KOPT-K1 (cell line): ENCODE results near the gene LANCL2.
"Not testable (repeated sequence)": the region's sequence is repeated elsewhere in the genome, so short reads cannot be mapped to it uniquely, and the experiment has no call there.

Experiments
- H3K27ac ChIP-seq: fragments of 200-600 bp; sonication (generic); 2 replicates; pipeline ENCODE4 v1.5.1; 2016; ENCODE audit warnings: antibody characterized with exemption, mild to moderate bottlenecking, low read depth, low read length; ENCODE audit not compliant: poor library complexity, severe bottlenecking
- H3K36me3 ChIP-seq: fragments of 200-600 bp; sonication (generic); 2 replicates; pipeline ENCODE4 v1.5.1; 2017; ENCODE audit warnings: antibody characterized with exemption, mild to moderate bottlenecking, low read length, moderate library complexity; ENCODE audit not compliant: insufficient read depth
- H3K9me3 ChIP-seq: fragments of 200-600 bp; sonication (generic); 2 replicates; pipeline ENCODE4 v1.5.1; 2017; ENCODE audit warnings: antibody characterized with exemption, low read length, mild to moderate bottlenecking; ENCODE audit not compliant: insufficient read depth, poor library complexity, severe bottlenecking

Gene LANCL2

DNA sequence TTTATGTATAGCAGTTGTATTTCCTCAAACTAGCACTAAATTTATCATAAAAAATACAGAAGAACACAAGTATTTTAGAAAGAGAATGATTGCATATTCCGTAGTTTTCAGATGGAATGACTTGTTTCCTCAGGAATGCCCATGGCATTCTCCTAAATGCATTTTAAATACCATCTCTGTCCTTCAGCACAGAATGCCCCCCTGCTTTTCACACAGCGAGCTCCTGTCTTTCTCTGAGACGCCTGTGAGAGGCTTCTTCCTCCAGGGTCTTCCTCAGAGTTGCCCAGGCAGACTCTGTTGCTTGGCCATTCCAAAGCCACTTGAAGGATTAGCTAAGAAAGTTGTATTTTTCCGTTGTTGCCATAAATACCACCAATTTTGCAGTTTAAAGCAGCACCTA is 10.1 kb downstream of the LANCL2 start:
- Histone ChIP-seq H3K27ac (no peak overlapping the region), H3K36me3 (no peaks in the 10 kb centered on the region), H3K9me3 (no peaks in the 10 kb centered on the region)

DNA sequence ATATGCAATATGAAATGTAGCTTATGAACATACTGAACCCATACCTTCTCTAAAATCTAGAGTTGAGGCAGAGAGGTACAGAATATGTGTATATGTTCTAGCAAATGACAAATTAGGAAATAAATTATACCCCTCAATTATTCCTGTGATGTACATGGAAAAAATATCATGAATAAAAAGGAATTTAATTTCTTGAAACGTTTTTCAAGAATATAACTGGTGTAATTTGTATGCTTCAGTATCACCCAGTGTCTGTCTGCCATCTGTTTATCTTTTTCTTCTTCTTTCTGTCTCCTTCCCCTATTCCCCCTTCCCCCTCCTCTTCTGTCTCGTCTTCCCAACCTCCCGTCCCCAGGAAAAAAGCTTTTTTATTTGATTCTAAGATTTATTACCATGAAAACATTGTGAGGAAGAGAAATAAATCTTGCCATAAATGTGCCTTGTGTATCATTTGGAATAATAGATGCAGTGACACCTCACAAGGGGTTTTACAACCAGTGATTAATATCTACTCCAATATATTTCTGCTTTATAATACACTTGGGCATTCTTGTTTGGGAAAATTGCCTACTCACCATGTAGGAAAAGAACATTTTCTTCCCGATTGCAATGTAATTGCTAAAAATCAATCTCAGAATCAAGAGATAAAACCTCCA is 12.2 kb downstream of the LANCL2 start:
- no peak overlapping the region for H3K27ac ChIP-seq
- no peaks in the 10 kb centered on the region for H3K36me3 ChIP-seq
- peaks cover 5% of the 10 kb centered on the region for H3K9me3 ChIP-seq

DNA sequence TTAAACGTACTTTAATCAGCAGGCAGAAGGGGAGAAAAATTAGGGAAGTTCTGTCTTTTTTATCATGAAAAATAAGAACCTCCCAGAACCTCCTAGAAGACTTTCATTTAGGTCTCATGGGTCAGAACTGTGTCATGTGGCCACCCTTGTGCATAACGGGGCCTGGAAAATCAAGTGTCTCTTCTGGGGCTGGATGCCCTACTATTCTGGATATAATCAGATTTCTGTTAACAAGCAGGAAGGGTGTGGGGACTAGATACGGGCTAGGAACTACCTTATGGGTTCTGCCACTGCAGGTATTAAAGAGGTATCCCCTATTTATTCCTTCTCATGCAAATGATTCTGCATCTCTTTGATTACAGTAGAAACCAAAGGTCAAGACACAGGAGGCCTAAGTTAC is 14.1 kb downstream of the LANCL2 start:
- peaks cover 20% of the 10 kb centered on the region for H3K9me3 ChIP-seq
- H3K27ac ChIP-seq, result no peak overlapping the region
- H3K36me3 ChIP-seq, result no peaks in the 10 kb centered on the region

DNA sequence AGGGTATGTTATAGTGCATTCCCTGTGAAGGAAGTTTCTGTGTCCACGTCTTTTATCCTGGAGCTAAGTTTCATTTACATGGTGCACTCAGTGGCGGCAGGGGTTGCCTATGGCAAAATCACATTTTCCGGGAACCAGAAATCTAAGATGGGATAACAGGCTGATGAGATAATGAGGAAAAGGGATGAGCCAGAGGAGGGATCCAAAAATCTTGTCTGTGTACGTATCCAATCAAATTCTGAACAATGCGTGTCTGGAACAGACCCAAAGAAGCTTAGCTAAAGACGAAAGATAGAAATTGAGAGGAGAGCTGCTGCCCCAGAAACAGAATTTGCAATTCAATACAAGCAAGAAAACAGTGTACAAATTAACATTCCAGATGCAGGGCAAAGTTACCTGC is 16.1 kb downstream of the LANCL2 start:
- no peak overlapping the region for H3K27ac ChIP-seq
- H3K36me3 ChIP-seq, result no peaks in the 10 kb centered on the region
- peaks cover 35% of the 10 kb centered on the region for H3K9me3 ChIP-seq

DNA sequence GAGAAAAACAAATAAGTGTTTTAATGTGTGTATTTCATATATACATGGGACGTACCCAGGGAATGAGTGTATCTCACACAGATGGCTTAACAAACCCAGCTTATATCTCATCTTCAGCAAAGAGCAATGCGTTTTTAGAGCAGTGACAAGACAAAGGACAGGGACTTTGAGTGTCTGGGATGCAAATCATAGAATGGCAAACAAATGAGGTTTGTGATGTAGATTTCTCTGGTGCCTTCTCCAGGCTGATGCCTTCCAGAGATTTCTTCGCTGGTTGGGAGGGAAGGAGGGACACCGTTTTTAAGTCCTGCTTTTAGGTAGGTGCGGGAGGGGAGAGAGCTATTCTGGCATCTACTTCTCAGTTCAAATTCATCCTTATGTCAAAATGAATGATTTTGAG is 16.6 kb downstream of the LANCL2 start:
- peaks cover 40% of the 10 kb centered on the region for H3K9me3 ChIP-seq
- H3K36me3 ChIP-seq, result no peaks in the 10 kb centered on the region
- H3K27ac ChIP-seq, result no peak overlapping the region

DNA sequence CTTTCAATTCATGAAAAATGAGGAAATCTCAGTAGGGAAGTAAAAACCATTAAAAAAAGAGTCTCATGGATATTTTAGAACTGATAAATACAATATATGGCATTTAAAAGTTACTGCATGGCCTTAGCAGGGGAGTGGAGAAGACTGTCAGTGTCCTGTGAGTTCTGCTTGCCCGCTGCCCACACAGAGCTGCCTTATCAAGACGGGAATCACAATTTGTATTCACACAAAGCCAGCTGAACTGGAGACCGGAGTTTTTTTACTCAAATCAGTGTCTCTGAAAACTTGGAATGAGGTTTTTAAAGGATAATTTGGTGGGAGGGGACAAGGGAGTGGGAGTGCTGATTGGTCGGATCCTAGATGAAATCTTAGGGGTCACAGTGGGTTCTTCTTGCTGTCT is 17.1 kb downstream of the LANCL2 start:
- Histone ChIP-seq H3K27ac (no peak overlapping the region), H3K36me3 (no peaks in the 10 kb centered on the region)

DNA sequence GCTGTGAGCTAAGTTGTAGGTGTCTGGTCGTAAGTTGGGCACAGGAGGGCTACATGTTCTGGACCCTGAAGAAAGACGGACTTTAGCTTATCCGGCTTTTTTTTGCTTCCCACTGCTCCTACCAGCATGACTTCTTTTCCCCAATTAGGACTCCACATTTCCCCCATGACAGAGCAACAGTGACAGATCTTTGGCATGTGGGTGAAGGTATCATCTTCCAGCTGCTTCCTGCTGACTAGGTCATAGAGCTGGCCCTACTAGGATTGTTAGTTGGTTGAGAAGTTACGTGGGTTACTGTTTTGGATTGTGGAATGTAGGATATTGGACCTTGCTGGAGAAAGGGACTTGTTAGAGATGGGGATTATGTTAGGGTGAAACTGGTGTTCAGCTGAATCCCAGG is 21.4 kb downstream of the LANCL2 start:
- no peak overlapping the region for H3K27ac ChIP-seq

More for the DNA sequence above, 17.1 kb downstream of the LANCL2 start:
- peaks cover 46% of the 10 kb centered on the region for H3K9me3 ChIP-seq

DNA sequence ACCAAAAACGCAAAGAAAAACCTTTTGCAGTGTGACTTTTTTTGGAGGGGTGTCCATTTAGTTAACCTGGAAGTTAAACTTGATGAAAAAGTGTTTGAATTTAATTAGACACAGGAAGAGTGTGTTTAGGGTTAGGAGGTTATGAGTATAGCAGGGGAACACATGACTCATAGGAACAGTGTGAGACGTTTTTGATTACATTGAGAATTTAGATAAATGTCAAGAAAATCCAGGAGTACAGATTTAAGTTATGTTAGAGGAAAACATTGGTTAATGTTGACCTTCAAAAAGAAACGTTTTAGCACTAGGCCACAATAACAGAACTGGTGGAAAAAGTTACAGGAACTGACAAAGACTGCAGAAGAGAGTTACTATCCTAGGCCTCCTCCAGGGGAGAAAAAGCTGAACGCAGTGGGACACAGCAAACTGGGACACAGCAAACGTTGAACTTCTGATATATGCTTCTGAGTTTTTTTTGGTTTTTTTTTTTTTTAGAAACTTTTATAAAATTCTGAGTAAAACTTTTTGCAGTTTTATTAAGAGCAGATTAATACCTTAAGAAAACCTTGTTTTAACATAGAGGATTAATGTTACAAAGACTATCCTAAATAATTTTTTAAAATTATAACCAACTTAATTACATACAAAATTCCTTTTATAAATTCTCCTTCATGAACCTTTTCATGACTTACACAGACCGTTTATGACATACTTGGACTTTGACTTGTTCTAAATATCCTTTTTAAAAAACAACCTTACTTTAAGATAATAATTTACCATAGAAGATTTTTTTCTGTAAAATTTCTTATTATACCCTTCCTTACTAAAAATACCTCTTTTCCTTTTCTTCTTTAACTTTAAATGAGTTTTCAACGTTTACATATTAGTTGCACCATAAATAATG is 22.2 kb downstream of the LANCL2 start:
- Histone ChIP-seq H3K27ac (no peak overlapping the region), H3K36me3 (peaks cover under 1% of the 10 kb centered on the region; the same call in 1 of the 2 replicates), H3K9me3 (peaks cover 70% of the 10 kb centered on the region)

More for the DNA sequence above, 21.4 kb downstream of the LANCL2 start:
- peaks cover 75% of the 10 kb centered on the region for H3K9me3 ChIP-seq
- no peaks in the 10 kb centered on the region for H3K36me3 ChIP-seq

DNA sequence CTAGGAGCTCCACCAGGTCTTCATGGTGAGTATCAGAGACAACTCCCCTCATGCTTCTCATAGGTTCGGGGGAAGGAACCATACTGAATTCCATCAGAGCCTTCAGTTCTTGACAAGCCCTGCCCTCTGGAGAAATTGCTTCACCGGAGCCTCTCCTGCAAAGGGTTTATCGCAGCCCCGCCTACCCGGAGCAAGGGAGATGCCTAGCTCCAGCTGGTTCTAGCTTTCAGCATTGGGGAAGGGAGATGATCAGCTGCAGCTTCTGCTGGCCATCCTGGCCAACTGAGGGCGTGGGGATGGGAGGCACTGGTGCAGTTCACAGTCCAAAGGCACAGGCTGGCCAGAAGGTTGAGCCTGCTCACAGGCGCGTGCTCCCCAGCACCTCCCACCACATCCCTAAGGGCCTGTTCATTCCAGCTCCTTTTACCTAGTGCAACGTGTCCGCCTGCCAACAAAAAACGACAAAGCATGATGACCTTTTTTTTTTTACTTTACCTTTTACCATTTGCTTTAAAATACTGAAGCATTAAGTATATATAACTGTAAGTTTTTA is 31.2 kb downstream of the LANCL2 start:
- H3K9me3 ChIP-seq, result no peaks in the 10 kb centered on the region
- H3K27ac ChIP-seq, result no peak overlapping the region
- H3K36me3 ChIP-seq, result peaks cover 15% of the 10 kb centered on the region; the same call in 1 of the 2 replicates

DNA sequence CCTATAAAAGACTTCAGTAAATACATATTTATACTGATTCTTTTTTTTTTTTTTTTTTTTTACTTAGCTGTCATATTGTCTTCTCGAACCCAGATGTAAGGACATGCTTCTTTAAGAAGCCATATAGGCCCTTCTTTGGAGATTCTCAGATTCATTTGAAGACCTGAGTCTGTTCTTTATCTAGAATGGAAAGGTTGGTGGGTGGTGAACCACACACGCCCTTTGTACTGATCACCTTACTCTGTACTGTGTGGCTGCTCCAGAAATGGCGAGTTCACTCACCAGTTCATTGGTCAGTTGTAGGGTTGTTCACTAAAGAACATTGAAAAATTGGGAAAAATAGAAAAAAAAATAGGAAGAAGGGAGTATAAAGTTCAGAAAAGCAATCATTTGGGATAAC is 32.5 kb downstream of the LANCL2 start:
- H3K9me3 ChIP-seq, result no peaks in the 10 kb centered on the region
- H3K27ac ChIP-seq, result no peak overlapping the region
- H3K36me3 ChIP-seq, result peaks cover 11% of the 10 kb centered on the region; the same call in 1 of the 2 replicates

DNA sequence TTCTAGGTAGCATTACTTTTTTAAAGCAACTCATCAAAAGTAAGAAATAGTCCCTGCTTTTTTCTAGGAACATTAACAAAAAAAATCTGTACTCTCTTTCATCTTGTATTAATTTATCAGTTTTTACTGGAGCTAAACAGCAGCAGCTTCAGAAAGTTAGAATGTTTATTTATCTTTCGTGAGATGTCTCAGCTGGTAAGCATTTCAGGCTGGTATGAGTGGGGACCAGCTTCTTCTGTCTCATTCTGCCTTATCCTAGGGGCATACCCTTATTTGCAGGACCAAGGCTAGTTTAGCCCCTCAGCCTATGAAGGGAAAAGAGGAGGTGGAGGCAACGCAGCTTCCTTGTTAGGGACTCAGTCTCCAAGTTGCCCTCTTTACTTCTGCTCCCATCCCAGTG is 35.1 kb downstream of the LANCL2 start:
- H3K36me3 ChIP-seq, result no peaks in the 10 kb centered on the region; the same call in 1 of the 2 replicates
- H3K9me3 ChIP-seq, result no peaks in the 10 kb centered on the region
- H3K27ac ChIP-seq, result no peak overlapping the region

DNA sequence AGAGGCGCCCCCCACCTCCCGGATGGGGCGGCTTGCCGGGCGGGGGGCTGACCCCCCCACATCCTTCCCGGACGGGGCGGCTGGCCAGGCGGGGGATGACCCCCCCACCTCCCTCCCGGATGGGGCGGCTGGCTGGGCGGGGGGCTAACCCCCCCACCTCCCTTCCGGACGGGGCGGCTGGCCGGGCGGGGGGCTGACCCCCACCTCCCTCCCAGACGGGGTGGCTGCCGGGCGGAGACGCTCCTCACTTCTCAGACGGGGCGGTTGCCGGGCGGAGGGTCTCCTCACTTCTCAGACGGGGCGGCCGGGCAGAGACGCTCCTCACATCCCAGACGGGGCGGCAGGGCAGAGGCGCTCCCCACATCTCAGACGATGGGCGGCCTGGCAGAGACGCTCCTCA is 37.4 kb downstream of the LANCL2 start:
- H3K9me3 ChIP-seq, H3K36me3 ChIP-seq, H3K27ac ChIP-seq: not testable (repeated sequence)

DNA sequence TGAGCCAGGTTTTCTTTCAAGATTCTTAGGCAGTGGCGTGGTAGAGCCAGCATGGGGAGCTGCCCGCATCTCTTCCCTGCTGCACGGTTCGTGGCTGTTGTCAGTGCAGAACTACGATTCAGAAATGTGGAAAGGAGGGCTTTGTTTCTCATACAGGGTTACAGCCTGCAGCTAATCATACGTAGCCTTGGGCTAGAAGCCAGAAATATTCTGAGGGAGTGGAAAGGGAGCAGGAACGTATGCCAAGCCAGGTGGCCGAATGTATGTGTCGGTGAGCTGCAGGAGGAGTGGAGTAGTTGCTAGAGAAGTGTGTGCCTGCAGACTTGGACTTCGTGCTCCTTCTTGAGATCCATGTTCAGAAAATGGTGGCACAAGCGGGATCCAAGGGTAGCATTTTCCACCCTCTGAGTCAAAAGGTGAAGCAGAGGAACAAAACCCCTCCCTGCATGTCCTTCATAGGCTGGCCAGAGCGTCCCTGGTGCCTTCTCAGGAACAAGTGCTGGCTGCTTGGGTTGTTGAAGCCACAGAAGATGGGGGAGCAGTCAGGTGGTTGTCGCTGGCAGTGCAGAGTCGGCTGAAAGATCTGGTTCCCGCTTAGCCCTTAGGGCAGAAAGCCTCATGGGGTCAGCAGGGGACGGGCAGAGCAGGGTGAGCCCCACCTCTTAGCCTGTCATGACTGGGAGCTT is 40.9 kb downstream of the LANCL2 start:
- no peak overlapping the region for H3K27ac ChIP-seq
- H3K9me3 ChIP-seq, result no peaks in the 10 kb centered on the region

DNA sequence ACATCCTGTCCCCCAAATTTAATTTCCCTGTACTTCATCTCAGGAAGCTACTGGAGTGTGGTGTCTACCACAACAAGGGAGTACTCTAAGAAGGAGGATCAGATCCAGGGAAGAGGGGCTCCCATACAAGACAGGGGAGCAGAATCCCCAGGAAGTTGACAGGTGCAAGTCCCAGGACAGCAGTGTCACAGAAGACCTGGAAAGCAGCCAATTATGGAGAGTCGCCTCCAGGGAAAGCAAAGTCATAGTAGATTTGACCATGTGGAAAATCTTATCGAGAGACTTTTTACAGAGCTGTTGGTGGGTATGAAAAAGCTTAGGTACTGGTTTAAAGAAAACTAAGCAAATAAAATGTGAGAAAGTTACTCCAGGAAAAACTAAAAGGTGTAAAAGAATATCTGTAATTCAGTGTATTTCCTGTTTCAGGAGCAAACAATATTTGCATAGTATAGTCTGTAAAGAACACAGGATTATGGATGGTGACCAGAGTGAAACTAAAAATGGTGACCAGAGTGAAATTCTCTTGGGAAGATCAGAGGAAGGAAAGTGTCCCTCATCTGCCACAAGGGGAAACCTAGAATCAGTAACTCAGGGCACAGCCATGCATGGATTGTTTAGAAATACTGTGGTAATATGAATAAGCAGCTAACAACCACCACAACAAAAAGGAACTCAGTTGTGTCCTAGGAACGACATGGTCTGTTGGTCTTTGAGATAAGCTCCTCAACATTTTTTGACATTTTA is 44.5 kb downstream of the LANCL2 start:
- Histone ChIP-seq H3K36me3 (peaks cover 8% of the 10 kb centered on the region; the same call in 1 of the 2 replicates), H3K9me3 (no peaks in the 10 kb centered on the region), H3K27ac (no peak overlapping the region)

More for the DNA sequence above, 40.9 kb downstream of the LANCL2 start:
- no peaks in the 10 kb centered on the region; the same call in 1 of the 2 replicates for H3K36me3 ChIP-seq
